HG03565 (cell line): ENCODE data around the gene VPS45.
"Not testable (repeated sequence)": the region's sequence is repeated elsewhere in the genome, so short reads cannot be mapped to it uniquely, and the experiment has no call there.

Source experiments
- ATAC-seq: cut with Tn5 transposase; IDR thresholded peaks from one replicate; pipeline ENCODE4 v1.9.1; 2021; ENCODE audit warnings: mild to moderate bottlenecking, moderate library complexity; ENCODE audit not compliant: unreplicated experiment

VPS45 gene

GRCh38 chr1:150186438-150186788 is 118.8 kb downstream of the VPS45 start:
- ATAC-seq, result not testable (repeated sequence)

- no peak for ATAC-seq
These were observed 119.4 kb downstream of the VPS45 start for GRCh38 chr1:150186789-150187559.

GRCh38 chr1:150187560-150187931 is 120.0 kb downstream of the VPS45 start:
- ATAC-seq, result no peak

- no peak for ATAC-seq
These were observed 124.4 kb downstream of the VPS45 start for GRCh38 chr1:150192012-150192411.

GRCh38 chr1:150194381-150195031 is 126.9 kb downstream of the VPS45 start:
- no peak for ATAC-seq
